HCT116 (cell line): Measurements from ENCODE around the gene TAPT1. TPM values are rescaled to one million over a fixed set of nuclear protein-coding genes. Genes with fewer than 3 reads are reported as not detected.
A peak's percentile ranks its signal among the peaks of the same experiment; 100 is the strongest.

Experiments
- ATAC-seq: fragments of 200-7000 bp; cut with Tn5 transposase; 2 replicates; pipeline ENCODE4 v1.9.1; 2020; ENCODE audit warnings: mild to moderate bottlenecking, moderate library complexity
- BruUV-seq: library from RNA; stranded (reverse); fragments of 400-500 nt; replicated peaks from 2 replicates; lab custom pipeline; 2021; lab: Mats Ljungman, UMichigan
- CTCF ChIA-PET: fragments of 300-600 bp; sonication (Branson Sonifier 250); formaldehyde crosslinking; loops from one replicate; lab custom pipeline; 2021; ENCODE audit warnings: antibody characterized with exemption; lab: Charles Lee
- POLR2A ChIA-PET: fragments of 300-600, 350-600 bp; sonication (Branson Sonifier 250); formaldehyde crosslinking; loops from one replicate; lab custom pipeline; 2021; ENCODE audit warnings: antibody characterized with exemption; lab: Charles Lee
- RAD21 ChIA-PET, 2 experiments: fragments of 300-600 bp; sonication (Branson Sonifier 250); formaldehyde crosslinking; loops; one replicate each; lab custom pipeline; 2023; ENCODE audit warnings: low total read pairs in 2 of 2; ENCODE audit not compliant: uncharacterized antibody in 2 of 2, unreplicated experiment in 2 of 2, low non-redundant PET in 1 of 2; lab: Charles Lee
- DNase-seq: peaks from one replicate; pipeline ENCODE4 v3.0.0-alpha.2; 2010; ENCODE audit warnings: low read depth, low spot score
- H2AFZ ChIP-seq: fragments of 200-600 bp; shearing (Covaris generic), sonication (generic); 2 replicates; pipeline ENCODE4 v1.6.1; 2017; ENCODE audit warnings: low read depth, mixed run types, mixed read lengths, antibody characterized with exemption, low read length; ENCODE audit not compliant: poor library complexity, severe bottlenecking
- H3K27ac ChIP-seq: 2 replicates; pipeline ENCODE4 v1.5.1; 2012; ENCODE audit warnings: low read depth, low read length
- H3K27me3 ChIP-seq: fragments of 200-600 bp; sonication (generic); 2 replicates; pipeline ENCODE4 v1.6.1; 2016; ENCODE audit warnings: mixed run types, low read length, mixed read lengths; ENCODE audit not compliant: insufficient read depth
- H3K36me3 ChIP-seq, 2 experiments: fragments of 200-500 bp in 1 of 2; fragments of 200-600 bp in 1 of 2; sonication (Bioruptor generic) in 1 of 2; sonication (generic) in 1 of 2; 2 replicates each; pipeline versions ENCODE4 v1.5.1 to v1.6.1; 2014 to 2016; ENCODE audit warnings: low read length in 2 of 2, inconsistent platforms in 1 of 2, mixed read lengths in 1 of 2, mixed run types in 1 of 2; ENCODE audit not compliant: insufficient read depth in 2 of 2, control insufficient read depth in 1 of 2
- H3K4me1 ChIP-seq, 2 experiments: fragments of 200-600 bp in 1 of 2; sonication (generic) in 1 of 2; 2 replicates each; pipeline versions ENCODE4 v1.5.1 to v1.6.1; 2012 to 2017; ENCODE audit warnings: low read length in 2 of 2, inconsistent platforms in 1 of 2, mild to moderate bottlenecking in 1 of 2, mixed read lengths in 1 of 2, mixed run types in 1 of 2, moderate library complexity in 1 of 2; ENCODE audit not compliant: insufficient read depth in 2 of 2, control insufficient read depth in 1 of 2
- H3K4me2 ChIP-seq: fragments of 200-600 bp; sonication (generic); 2 replicates; pipeline ENCODE4 v1.6.1; 2017; ENCODE audit warnings: mixed run types, low read length, mixed read lengths
- H3K4me3 ChIP-seq, 2 experiments: fragments of 200-600 bp in 1 of 2; sonication (generic) in 1 of 2; replicated peaks in 1 of 2; 2 replicates each; pipeline ENCODE4 v1.5.1; 2011 to 2016; ENCODE audit warnings: low read length in 2 of 2, control low read depth in 1 of 2, low read depth in 1 of 2, mild to moderate bottlenecking in 1 of 2, mixed read lengths in 1 of 2, mixed run types in 1 of 2
- H3K79me2 ChIP-seq: fragments of 200-600 bp; sonication (generic); 2 replicates; pipeline ENCODE4 v1.6.1; 2017; ENCODE audit warnings: mild to moderate bottlenecking, mixed run types, low read length, moderate library complexity, mixed read lengths; ENCODE audit not compliant: insufficient read depth
- H3K9ac ChIP-seq: fragments of 200-600 bp; sonication (generic); 2 replicates; pipeline ENCODE4 v1.6.1; 2016; ENCODE audit warnings: low read length, mixed read lengths
- H3K9me2 ChIP-seq: fragments of 200-600 bp; sonication (generic), shearing (Covaris generic); 2 replicates; pipeline ENCODE4 v1.6.1; 2017; ENCODE audit warnings: mixed run types, mild to moderate bottlenecking, moderate library complexity; ENCODE audit not compliant: insufficient read depth
- H3K9me3 ChIP-seq, 2 experiments: fragments of 200-500 bp in 1 of 2; fragments of 200-600 bp in 1 of 2; sonication (Bioruptor generic) in 1 of 2; sonication (generic) in 1 of 2; 2 replicates each; pipeline ENCODE4 v1.6.1; 2014 to 2017; ENCODE audit warnings: low read length in 2 of 2, mixed read lengths in 2 of 2, inconsistent platforms in 1 of 2, low read depth in 1 of 2, mild to moderate bottlenecking in 1 of 2, mixed run types in 1 of 2, moderate library complexity in 1 of 2; ENCODE audit not compliant: control insufficient read depth in 1 of 2, insufficient read depth in 1 of 2
- H4K20me1 ChIP-seq: fragments of 200-600 bp; sonication (generic), shearing (Covaris generic); 2 replicates; pipeline ENCODE4 v1.6.1; 2017; ENCODE audit warnings: mixed run types, mild to moderate bottlenecking, moderate library complexity; ENCODE audit not compliant: insufficient read depth
- MAX ChIP-seq: IDR thresholded peaks from 2 replicates; pipeline ENCODE4 v1.6.1; 2012
- REST ChIP-seq: IDR thresholded peaks from 2 replicates; pipeline ENCODE4 v1.6.1; 2012; ENCODE audit warnings: low read depth
- ZFX ChIP-seq: fragments of 450-650 bp; IDR thresholded peaks from 2 replicates; pipeline ENCODE4 v1.6.1; 2017
- ZNF274 ChIP-seq: fragments of 200-500 bp; sonication (Bioruptor generic); IDR thresholded peaks from 2 replicates; pipeline ENCODE4 v1.6.1; 2014; ENCODE audit warnings: mild to moderate bottlenecking, low read depth, low read length, inconsistent platforms
- intact Hi-C: fragments of 100-400 bp; cut with micrococcal nuclease; formaldehyde crosslinking; loops from 2 replicates; pipeline ENCODE4 v1.10.0; 2022
- total RNA-seq: library from RNA; stranded (reverse); gene quantifications from one replicate; pipeline ENCODE4 v1.2.1, GENCODE V29; 2021; ENCODE audit not compliant: unreplicated experiment

Gene TAPT1
- total RNA-seq, 1 experiment from 2014 or later = 11.7 TPM

- no TSS peak for BruUV-seq
- intact Hi-C loops = no loop called here
- H3K9ac ChIP-seq = no peak overlapping the region
- ChIA-PET POLR2A (no interaction called here), CTCF (no interaction called here), RAD21 (no interaction called here)
- no peak for ATAC-seq
- no peak overlapping the region for H2AFZ ChIP-seq
- no peak overlapping the region for H3K27ac ChIP-seq
- no peaks in the 10 kb centered on the region for H3K36me3 ChIP-seq
- no peak for TF ChIP-seq ZNF274
- TF ChIP-seq ZFX = no peak
- no peak for TF ChIP-seq MAX
- no peak for TF ChIP-seq REST
- no peaks in the 10 kb centered on the region for H3K9me2 ChIP-seq
- no peaks in the 10 kb centered on the region for H3K79me2 ChIP-seq
- 0 out of 2 replicates have a peak overlapping the region, but pooled peaks have one; percentile 4 for H3K4me2 ChIP-seq
- H3K9me3 ChIP-seq = no peaks in the 10 kb centered on the region
- H3K27me3 ChIP-seq = no peaks in the 10 kb centered on the region
- no peak overlapping the region for H3K4me3 ChIP-seq
- DNase-seq = no peak
- peaks cover 0 to 23% of the 10 kb centered on the region in 2 experiments; a peak in 2 of 4 replicates for H3K4me1 ChIP-seq
- H4K20me1 ChIP-seq = no peaks in the 10 kb centered on the region
These were observed 24.5 kb upstream of the TAPT1 start for GRCh38 chr4:16250661-16251365.
